Measurements from ENCODE around the gene MCC. TPM values are rescaled to one million over a fixed set of nuclear protein-coding genes. Genes with fewer than 3 reads are reported as not detected.

Gene MCC
- total RNA-seq, 3 donors from 2014 or later: 24.3 to 46.5 (median 29.4) TPM

GRCh38 chr5:113514289-113514635 lies 26.0 kb upstream of the MCC start:
- intact Hi-C loops (cut with DNase I; ENCODE audit: low total_unique reads): loop anchor here (5.0 kb wide), 1 partner anchor 1327 kb away; no protein-coding TSS in a partner anchor
- Histone ChIP-seq H3K27me3 (no peaks in the 10 kb centered on the region), H3K4me3 (peak overlapping the region; percentile 61 to 93 (median 91)), H3K4me1 (no peaks in the 10 kb centered on the region), H3K27ac (peak overlapping the region; percentile 93 to 98), H3K9me3 (no peaks in the 10 kb centered on the region), H3K36me3 (no peaks in the 10 kb centered on the region)
- DNase-seq (ENCODE audit: low spot score in 2 of 2): no peak
- TF ChIP-seq POLR2A (IDR thresholded peaks at IDR 0.05) (no peak), CTCF (IDR thresholded peaks at IDR 0.05) (no peak), POLR2AphosphoS5 (IDR thresholded peaks at IDR 0.05) (no peak)

GRCh38 chr5:113513384-113514288 lies 25.4 kb upstream of the MCC start, which contains the start of gene YTHDC2:
YTHDC2 (plus strand) TSS chr5:113513694; CDS start chr5:113513896, 202 bp downstream.
- Histone ChIP-seq H3K9me3 (no peaks in the 10 kb centered on the region), H3K27me3 (no peaks in the 10 kb centered on the region), H3K4me1 (no peaks in the 10 kb centered on the region), H3K4me3 (peak within 1 kb of the TSS; percentile 61 to 93 (median 91)), H3K27ac (peak within 1 kb of the TSS; percentile 93 to 98), H3K36me3 (no peaks in the 10 kb centered on the region)
- DNase-seq (ENCODE audit: low spot score in 2 of 2): peak; percentile 80 to 83
- intact Hi-C loops (cut with DNase I; ENCODE audit: low total_unique reads): loop anchor here (5.0 kb wide), 1 partner anchor 1326 kb away; no protein-coding TSS in a partner anchor
- TF ChIP-seq POLR2AphosphoS5 (IDR thresholded peaks at IDR 0.05) (peak; percentile 71 to 95 (median 77)), POLR2A (IDR thresholded peaks at IDR 0.05) (no peak)

- intact Hi-C loops (cut with DNase I; ENCODE audit: low total_unique reads): loop anchor here (5.0 kb wide), 1 partner anchor 1325 kb away; no protein-coding TSS in a partner anchor
- TF ChIP-seq POLR2A (IDR thresholded peaks at IDR 0.05) (no peak), CTCF (IDR thresholded peaks at IDR 0.05) (no peak), POLR2AphosphoS5 (IDR thresholded peaks at IDR 0.05) (no peak)
- no peak for DNase-seq (ENCODE audit: low spot score in 2 of 2)
- Histone ChIP-seq H3K27me3 (no peaks in the 10 kb centered on the region), H3K9me3 (no peaks in the 10 kb centered on the region), H3K4me1 (no peaks in the 10 kb centered on the region), H3K4me3 (no peak overlapping the region), H3K36me3 (no peaks in the 10 kb centered on the region), H3K27ac (no peak overlapping the region)
These were observed 24.1 kb upstream of the MCC start for GRCh38 chr5:113512341-113512740.

- Histone ChIP-seq H3K4me3 (no peak overlapping the region), H3K36me3 (no peaks in the 10 kb centered on the region), H3K9me3 (no peaks in the 10 kb centered on the region), H3K27ac (no peak overlapping the region), H3K4me1 (no peaks in the 10 kb centered on the region), H3K27me3 (no peaks in the 10 kb centered on the region)
- intact Hi-C loops (cut with DNase I; ENCODE audit: low total_unique reads): loop anchor here (5.0 kb wide), 1 partner anchor 1324 kb away; no protein-coding TSS in a partner anchor
- DNase-seq (ENCODE audit: low spot score in 2 of 2): no peak
- TF ChIP-seq CTCF (IDR thresholded peaks at IDR 0.05) (peak in 2 of 3 donors; percentile 36 to 64), POLR2AphosphoS5 (IDR thresholded peaks at IDR 0.05) (no peak), POLR2A (IDR thresholded peaks at IDR 0.05) (no peak)
These were observed 22.7 kb upstream of the MCC start for GRCh38 chr5:113510836-113511451.

- no peak for DNase-seq (ENCODE audit: low spot score in 2 of 2)
- intact Hi-C loops (cut with DNase I; ENCODE audit: low total_unique reads): loop anchor here (10.0 kb wide), 1 partner anchor 134 kb away; no protein-coding TSS in a partner anchor
These were observed 20.5 kb upstream of the MCC start for GRCh38 chr5:113508756-113509155.

More at GRCh38 chr5:113508756-113509155, 20.5 kb upstream of the MCC start:
- TF ChIP-seq CTCF (IDR thresholded peaks at IDR 0.05): no peak
- no peak for TF ChIP-seq POLR2AphosphoS5 (IDR thresholded peaks at IDR 0.05)
- TF ChIP-seq POLR2A (IDR thresholded peaks at IDR 0.05): no peak
- Histone ChIP-seq H3K27ac (no peak overlapping the region), H3K9me3 (no peaks in the 10 kb centered on the region), H3K4me3 (no peak overlapping the region), H3K4me1 (no peaks in the 10 kb centered on the region), H3K36me3 (no peaks in the 10 kb centered on the region), H3K27me3 (no peaks in the 10 kb centered on the region)

All from breast epithelium (tissue), 4 donors.